Activated T-helper 1 cell treated with anti-CD3 and anti-CD28 coated beads, Interleukin-12 subunit alpha, Interleukin-12 subunit beta, Interleukin-2, Interleukin-4 antibody, amounts not matched to agents 30 ng/mL and 10 ng/mL and 1 ng/mL, durations not matched to agents 14 hours and 24 hours and 36 hours (primary cell): ENCODE results near the gene C2orf42. TPM values are rescaled to one million over a fixed set of nuclear protein-coding genes. Genes with fewer than 3 reads are reported as not detected.
"Not testable (repeated sequence)": the region's sequence is repeated elsewhere in the genome, so short reads cannot be mapped to it uniquely, and the experiment has no call there.

Experiments
- DNase-seq: peaks from one replicate; pipeline ENCODE4 v3.0.0; 2021; ENCODE audit warnings: low spot score
- H3K27ac Mint-ChIP-seq: one replicate; pipeline ENCODE4 v1.8.0; 2021; ENCODE audit warnings: mild to moderate bottlenecking, mixed read lengths
- H3K27me3 Mint-ChIP-seq: one replicate; pipeline ENCODE4 v1.8.0; 2022; ENCODE audit warnings: mild to moderate bottlenecking, moderate library complexity, mixed read lengths; ENCODE audit not compliant: insufficient read depth
- H3K36me3 Mint-ChIP-seq: one replicate; pipeline ENCODE4 v1.8.0; 2021; ENCODE audit warnings: low read depth, mixed read lengths
- H3K4me1 Mint-ChIP-seq: one replicate; pipeline ENCODE4 v1.8.0; 2021; ENCODE audit warnings: low read depth, mixed read lengths
- H3K4me3 Mint-ChIP-seq: one replicate; pipeline ENCODE4 v1.8.0; 2021; ENCODE audit warnings: mild to moderate bottlenecking, moderate library complexity, mixed read lengths
- H3K9me3 Mint-ChIP-seq: one replicate; pipeline ENCODE4 v1.8.0; 2021; ENCODE audit warnings: mixed read lengths
- intact Hi-C: fragments of 100-400 bp; cut with micrococcal nuclease; formaldehyde crosslinking; loops from one replicate; pipeline ENCODE4 v1.15.1; 2024
- total RNA-seq: library from RNA; stranded (reverse); gene quantifications from 2 replicates; pipeline ENCODE4 v1.2.3, GENCODE V29; 2022

C2orf42 gene
- total RNA-seq, 1 donor from 2014 or later = 24.1 TPM

- H3K36me3 Mint-ChIP-seq = peaks cover 4% of the 10 kb centered on the region
- peaks cover 75% of the 10 kb centered on the region for H3K4me1 Mint-ChIP-seq
- DNase-seq = no peak
- H3K27ac Mint-ChIP-seq = peak overlapping the region; percentile 91
- H3K27me3 Mint-ChIP-seq = no peaks in the 10 kb centered on the region
- H3K4me3 Mint-ChIP-seq = no peak overlapping the region
- intact Hi-C loops = loop anchor here (10.0 kb wide), 1 partner anchor 478 kb away; the partner anchor contains the start of gene AAK1
- H3K9me3 Mint-ChIP-seq = no peaks in the 10 kb centered on the region
These were observed 68.3 kb downstream of the C2orf42 start for GRCh38 chr2:70122470-70122869.

- Mint-ChIP-seq H3K4me1 (peaks cover 71% of the 10 kb centered on the region), H3K9me3 (no peaks in the 10 kb centered on the region), H3K27me3 (no peaks in the 10 kb centered on the region), H3K4me3 (no peak overlapping the region), H3K27ac (no peak overlapping the region), H3K36me3 (peaks cover 4% of the 10 kb centered on the region)
- DNase-seq = no peak
- intact Hi-C loops = loop anchor here (10.0 kb wide), 1 partner anchor 477 kb away; the partner anchor contains the start of gene AAK1
These were observed 69.0 kb downstream of the C2orf42 start for GRCh38 chr2:70121627-70122372.

DNA sequence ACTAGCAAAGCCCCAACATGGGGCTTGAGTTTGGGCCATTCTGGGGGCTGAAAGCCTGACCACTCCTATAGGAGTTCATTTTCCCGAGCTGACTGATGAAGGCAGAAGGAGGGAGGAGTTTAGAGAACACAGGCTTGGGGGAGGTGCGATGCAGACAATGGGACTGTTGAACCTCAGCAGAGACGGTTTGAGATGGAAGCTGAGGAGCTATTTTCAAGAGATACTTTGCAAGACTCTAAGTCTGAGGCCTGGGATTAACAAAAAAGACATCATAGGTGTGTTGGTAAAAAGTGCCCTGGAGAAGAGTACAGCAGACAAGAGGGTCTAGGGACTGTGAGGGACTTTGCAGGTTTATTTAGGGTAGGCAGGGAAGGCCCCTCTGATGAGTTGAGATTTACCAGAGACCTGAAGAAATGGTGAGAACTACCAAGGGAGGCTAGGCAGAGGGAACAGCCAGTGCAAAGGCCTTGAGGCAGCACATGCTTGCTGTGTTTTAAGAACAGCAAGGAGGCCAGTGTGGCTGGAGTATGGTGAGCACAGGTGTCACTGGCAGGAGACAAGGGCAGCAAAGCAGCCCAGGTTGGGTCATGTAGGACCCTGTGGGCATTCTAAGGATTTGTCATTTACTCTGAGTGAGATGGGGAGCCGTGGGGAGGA is 71.9 kb downstream of the C2orf42 start:
- intact Hi-C loops = no loop called here
- peaks cover 4% of the 10 kb centered on the region for H3K36me3 Mint-ChIP-seq
- no peaks in the 10 kb centered on the region for H3K9me3 Mint-ChIP-seq
- H3K27ac Mint-ChIP-seq = peak overlapping the region; percentile 15
- no peak for DNase-seq
- H3K4me3 Mint-ChIP-seq = no peak overlapping the region
- H3K27me3 Mint-ChIP-seq = no peaks in the 10 kb centered on the region
- peaks cover 52% of the 10 kb centered on the region for H3K4me1 Mint-ChIP-seq

- no peak for DNase-seq
- H3K4me3 Mint-ChIP-seq = no peak overlapping the region
- H3K9me3 Mint-ChIP-seq = no peaks in the 10 kb centered on the region
- intact Hi-C loops = no loop called here
- peaks cover 4% of the 10 kb centered on the region for H3K36me3 Mint-ChIP-seq
- H3K27me3 Mint-ChIP-seq = no peaks in the 10 kb centered on the region
- no peak overlapping the region for H3K27ac Mint-ChIP-seq
- H3K4me1 Mint-ChIP-seq = peaks cover 37% of the 10 kb centered on the region
These were observed 73.8 kb downstream of the C2orf42 start for GRCh38 chr2:70116936-70117552.

- Mint-ChIP-seq H3K4me3 (no peak overlapping the region), H3K27me3 (no peaks in the 10 kb centered on the region), H3K36me3 (peaks cover 4% of the 10 kb centered on the region), H3K4me1 (peaks cover 36% of the 10 kb centered on the region), H3K9me3 (no peaks in the 10 kb centered on the region), H3K27ac (no peak overlapping the region)
- DNase-seq = no peak
- intact Hi-C loops = no loop called here
These were observed 75.0 kb downstream of the C2orf42 start for GRCh38 chr2:70115646-70116442.

DNA sequence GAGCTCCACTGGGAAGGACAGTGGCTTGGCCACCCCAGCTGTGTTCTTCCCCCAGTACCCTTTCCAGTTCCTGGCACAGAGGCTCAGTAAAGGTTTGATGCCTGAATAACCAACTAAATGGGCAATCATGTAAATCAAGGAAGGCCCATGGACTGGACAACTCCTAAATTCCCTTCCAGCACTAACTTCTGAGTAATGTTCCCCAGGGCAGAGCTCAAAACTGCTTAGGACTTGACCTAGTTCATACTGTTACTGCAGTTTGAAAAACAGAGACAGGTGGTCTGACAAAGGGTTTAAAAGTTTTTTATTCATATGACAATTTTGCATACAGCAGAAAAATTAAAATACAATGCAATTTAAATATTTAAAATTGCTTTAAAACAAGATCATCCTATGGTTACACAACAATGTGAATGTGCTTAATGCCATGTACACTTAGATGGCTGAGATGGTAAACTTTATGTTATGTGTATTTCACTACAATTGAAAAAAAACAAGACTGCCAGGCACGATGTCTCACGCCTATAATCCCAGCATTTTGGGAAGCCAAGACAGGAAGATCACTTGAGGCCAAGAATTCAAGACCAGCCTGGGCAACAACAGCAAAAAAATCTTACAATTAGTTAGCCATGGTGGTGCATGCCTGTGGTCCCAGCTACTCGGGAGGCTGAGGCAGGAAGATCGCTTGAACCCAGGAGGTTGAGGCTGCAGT is 77.3 kb downstream of the C2orf42 start:
- intact Hi-C loops = no loop called here
- Mint-ChIP-seq H3K36me3 (no peaks in the 10 kb centered on the region), H3K4me1 (peaks cover 41% of the 10 kb centered on the region), H3K4me3 (no peak overlapping the region), H3K9me3 (no peaks in the 10 kb centered on the region), H3K27me3 (no peaks in the 10 kb centered on the region), H3K27ac (no peak overlapping the region)
- no peak for DNase-seq

- no peak overlapping the region for H3K4me3 Mint-ChIP-seq
- no peak for DNase-seq
- H3K36me3 Mint-ChIP-seq = no peaks in the 10 kb centered on the region
- no peaks in the 10 kb centered on the region for H3K9me3 Mint-ChIP-seq
- H3K27ac Mint-ChIP-seq = no peak overlapping the region
- peaks cover 54% of the 10 kb centered on the region for H3K4me1 Mint-ChIP-seq
- intact Hi-C loops = no loop called here
- no peaks in the 10 kb centered on the region for H3K27me3 Mint-ChIP-seq
These were observed 78.8 kb downstream of the C2orf42 start for GRCh38 chr2:70111752-70112591.

DNA sequence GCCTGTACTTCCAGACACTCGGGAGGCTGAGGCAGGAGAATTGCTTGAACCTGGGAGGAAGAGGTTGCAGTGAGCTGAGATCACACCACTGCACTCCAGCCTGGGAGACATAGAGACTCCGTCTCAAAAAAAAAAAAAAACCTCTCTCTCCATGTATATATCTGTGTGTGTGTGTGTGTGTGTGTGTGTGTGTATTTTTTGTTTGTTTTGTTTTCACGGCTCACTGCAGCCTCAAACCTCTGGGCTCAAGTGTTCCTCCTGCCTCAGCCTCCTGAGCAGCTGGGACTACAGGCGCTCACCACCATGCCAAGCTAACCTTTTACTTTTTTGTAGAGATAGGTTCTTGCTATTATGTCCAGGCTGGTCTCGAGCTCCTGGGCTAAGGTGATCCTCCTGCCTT is 80.4 kb downstream of the C2orf42 start:
- H3K4me3 Mint-ChIP-seq, DNase-seq, intact Hi-C loops, H3K9me3 Mint-ChIP-seq, H3K27me3 Mint-ChIP-seq, H3K36me3 Mint-ChIP-seq: not testable (repeated sequence)
- Mint-ChIP-seq H3K4me1 (peaks cover 48% of the 10 kb centered on the region), H3K27ac (peak overlapping the region; percentile 40)

DNA sequence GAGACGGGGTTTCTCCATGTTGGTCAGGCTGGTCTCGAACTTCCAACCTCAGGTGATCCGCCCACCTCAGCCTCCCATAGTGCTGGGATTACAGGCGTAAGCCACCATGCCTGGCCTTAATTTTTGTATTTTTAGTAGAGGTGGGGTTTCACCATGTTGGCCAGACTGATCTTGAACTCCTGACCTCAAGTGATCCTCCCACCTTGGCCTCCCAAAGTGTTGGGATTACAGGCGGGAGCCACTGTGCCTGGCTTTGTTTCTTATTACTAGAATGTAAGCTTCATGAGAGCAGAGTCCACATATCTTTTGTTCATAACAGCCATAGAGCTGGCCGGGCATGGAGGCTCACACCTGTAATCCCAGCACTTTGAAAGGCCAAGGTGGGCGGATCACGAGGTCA is 84.7 kb downstream of the C2orf42 start:
- H3K9me3 Mint-ChIP-seq, DNase-seq, H3K36me3 Mint-ChIP-seq, H3K27ac Mint-ChIP-seq, H3K27me3 Mint-ChIP-seq, intact Hi-C loops, H3K4me3 Mint-ChIP-seq: not testable (repeated sequence)
- H3K4me1 Mint-ChIP-seq = peaks cover 54% of the 10 kb centered on the region

- intact Hi-C loops = loop anchor here (1.0 kb wide), 2 partner anchors 9 to 16 kb away; no protein-coding TSS in a partner anchor
These were observed 86.3 kb downstream of the C2orf42 start for GRCh38 chr2:70104231-70105111.

More at GRCh38 chr2:70104231-70105111, 86.3 kb downstream of the C2orf42 start:
- DNase-seq = no peak
- Mint-ChIP-seq H3K27me3 (no peaks in the 10 kb centered on the region), H3K27ac (peak overlapping the region; percentile 87), H3K4me1 (peaks cover 42% of the 10 kb centered on the region), H3K36me3 (no peaks in the 10 kb centered on the region), H3K4me3 (peak overlapping the region; percentile 79), H3K9me3 (no peaks in the 10 kb centered on the region)
